GM23248 (cell line): Measurements from ENCODE around the gene MYO1D. TPM values are rescaled to one million over a fixed set of nuclear protein-coding genes. Genes with fewer than 3 reads are reported as not detected.
"Not testable (repeated sequence)": the region's sequence is repeated elsewhere in the genome, so short reads cannot be mapped to it uniquely, and the experiment has no call there.

Experiments used
- DNase-seq: peaks from one replicate; pipeline ENCODE4 v3.0.0-alpha.2; 2015
- H2AFZ ChIP-seq: fragments of 200-600 bp; sonication (generic); 2 replicates; pipeline ENCODE4 v1.6.1; 2016; ENCODE audit warnings: antibody characterized with exemption
- H3F3A ChIP-seq: fragments of 200-600 bp; sonication (generic); 2 replicates; pipeline ENCODE4 v1.6.1; 2016; ENCODE audit warnings: mild to moderate bottlenecking, antibody characterized with exemption, mixed run types; ENCODE audit not compliant: insufficient read depth
- H3K27ac ChIP-seq: fragments of 200-600 bp; sonication (generic); 2 replicates; pipeline ENCODE4 v1.5.1; 2016; ENCODE audit warnings: mild to moderate bottlenecking
- H3K27me3 ChIP-seq: fragments of 200-600 bp; sonication (generic); replicated peaks from 2 replicates; pipeline ENCODE4 v1.6.1; 2016; ENCODE audit warnings: mild to moderate bottlenecking; ENCODE audit not compliant: insufficient read depth
- H3K36me3 ChIP-seq: fragments of 200-600 bp; sonication (generic); 2 replicates; pipeline ENCODE4 v1.6.1; 2016; ENCODE audit warnings: low read depth, mild to moderate bottlenecking
- H3K4me1 ChIP-seq: fragments of 200-600 bp; sonication (generic); 2 replicates; pipeline ENCODE4 v1.6.1; 2016; ENCODE audit warnings: mild to moderate bottlenecking; ENCODE audit not compliant: insufficient read depth
- H3K4me2 ChIP-seq: fragments of 200-600 bp; sonication (generic); one replicate; pipeline ENCODE4 v1.6.1; 2016; ENCODE audit warnings: mild to moderate bottlenecking; ENCODE audit not compliant: unreplicated experiment
- H3K4me3 ChIP-seq: fragments of 200-600 bp; sonication (generic); 2 replicates; pipeline ENCODE4 v1.5.1; 2016; ENCODE audit warnings: mild to moderate bottlenecking
- H3K79me2 ChIP-seq: fragments of 200-600 bp; sonication (generic); 2 replicates; pipeline ENCODE4 v1.6.1; 2016; ENCODE audit warnings: mild to moderate bottlenecking; ENCODE audit not compliant: insufficient read depth
- H3K9ac ChIP-seq: fragments of 200-600 bp; sonication (generic); 2 replicates; pipeline ENCODE4 v1.6.1; 2016; ENCODE audit warnings: mild to moderate bottlenecking
- H3K9me2 ChIP-seq: fragments of 200-600 bp; sonication (generic); 2 replicates; pipeline ENCODE4 v1.6.1; 2016; ENCODE audit warnings: mixed run types, mild to moderate bottlenecking, moderate library complexity; ENCODE audit not compliant: insufficient read depth
- H3K9me3 ChIP-seq: fragments of 200-600 bp; sonication (generic); one replicate; pipeline ENCODE4 v1.6.1; 2017; ENCODE audit warnings: low read depth
- H4K20me1 ChIP-seq: fragments of 200-600 bp; sonication (generic); 2 replicates; pipeline ENCODE4 v1.6.0; 2016; ENCODE audit not compliant: insufficient read depth
- EZH2 ChIP-seq: fragments of 200-600 bp; sonication (generic); IDR thresholded peaks from 2 replicates; pipeline ENCODE4 v1.6.1; 2018; ENCODE audit warnings: antibody characterized with exemption, mild to moderate bottlenecking; ENCODE audit not compliant: insufficient read depth, poor library complexity, severe bottlenecking
- EZH2phosphoT487 ChIP-seq: fragments of 200-600 bp; sonication (generic); IDR thresholded peaks from 2 replicates; pipeline ENCODE4 v1.6.1; 2018; ENCODE audit warnings: antibody characterized with exemption, moderate library complexity, mild to moderate bottlenecking, low read depth; ENCODE audit not compliant: insufficient read depth
- WGBS, 2 experiments: methylation state at CpG; one replicate each; pipeline ENCODE4 v1.1.6; 2015 to 2017; ENCODE audit warnings: low lambda C conversion rate in 2 of 2, low coverage in 1 of 2; ENCODE audit errors: missing lambda C conversion rate in 2 of 2; 5-methylcytosine and 5-hydroxymethylcytosine counted together
- in situ Hi-C: fragments of 300-500 bp; cut with MboI; formaldehyde crosslinking; loops from 2 replicates; pipeline ENCODE4 v1.15.0; 2020
- polyA plus RNA-seq: library from polyadenylated mRNA; unstranded; fragments of >200 nt; fragmentation: Nextera tagmentation; extraction: Ambion mirVana; gene quantifications from 2 replicates; pipeline ENCODE4 v1.2.1, GENCODE V29; 2016
- total RNA-seq: library from RNA; depleted of rRNA; stranded (reverse); fragments of >200 nt; shearing (Covaris generic); gene quantifications from 2 replicates; pipeline ENCODE4 v1.2.3, GENCODE V29; 2014

MYO1D gene
- total and polyA plus RNA-seq, 2 experiments from 2014 or later = 54.1 to 99.5 TPM

- Histone ChIP-seq H3K4me1 (peaks cover 39% of the 10 kb centered on the region), H3K79me2 (no peaks in the 10 kb centered on the region), H3K9me2 (no peaks in the 10 kb centered on the region), H3K4me2 (peak overlapping the region; percentile 5), H2AFZ (no peak overlapping the region), H3K9me3 (no peaks in the 10 kb centered on the region), H3K4me3 (no peak overlapping the region), H3K27me3 (no peaks in the 10 kb centered on the region), H4K20me1 (no peaks in the 10 kb centered on the region), H3K9ac (no peak overlapping the region), H3F3A (peaks cover 39% of the 10 kb centered on the region), H3K27ac (peak overlapping the region; percentile 74), H3K36me3 (0 out of 2 replicates have a peak, but pooled peaks cover 4% of the 10 kb centered on the region)
- in situ Hi-C loops = loop anchor here (10.0 kb wide), 1 partner anchor 251 kb away; no protein-coding TSS in a partner anchor
- DNase-seq = peak; percentile 45
- TF ChIP-seq EZH2 = no peak
- TF ChIP-seq EZH2phosphoT487 = no peak
- 76 to 83% methylated on average over 2 of the region's 2 CpGs for WGBS, 2 experiments
Measured at GRCh38 chr17:32746280-32746679, 130.6 kb downstream of the MYO1D start.

- H3K4me3 ChIP-seq = no peak overlapping the region
- no peaks in the 10 kb centered on the region for H3K27me3 ChIP-seq
- H3F3A ChIP-seq = peaks cover 48% of the 10 kb centered on the region
- no peak overlapping the region for H2AFZ ChIP-seq
- no peak overlapping the region for H3K9ac ChIP-seq
- no peaks in the 10 kb centered on the region for H4K20me1 ChIP-seq
- TF ChIP-seq EZH2phosphoT487 (no peak), EZH2 (no peak)
- no peak for DNase-seq
- H3K9me3 ChIP-seq = no peaks in the 10 kb centered on the region
- H3K4me1 ChIP-seq = peaks cover 46% of the 10 kb centered on the region
- no peaks in the 10 kb centered on the region for H3K9me2 ChIP-seq
- H3K4me2 ChIP-seq = no peak overlapping the region
- no peaks in the 10 kb centered on the region for H3K79me2 ChIP-seq
- in situ Hi-C loops = loop anchor here (10.0 kb wide), 1 partner anchor 248 kb away; no protein-coding TSS in a partner anchor
- H3K36me3 ChIP-seq = peaks cover 10% of the 10 kb centered on the region; the same call in 1 of the 2 replicates
- peak overlapping the region; percentile 47; the same call in 1 of the 2 replicates for H3K27ac ChIP-seq
- WGBS, 2 experiments = 98% methylated on average over 4 of the region's 4 CpGs
Measured at GRCh38 chr17:32742681-32743538, 134.0 kb downstream of the MYO1D start.

- no peak overlapping the region for H2AFZ ChIP-seq
- no peaks in the 10 kb centered on the region for H3K9me2 ChIP-seq
- H4K20me1 ChIP-seq = no peaks in the 10 kb centered on the region
- no peak overlapping the region for H3K4me3 ChIP-seq
- H3K79me2 ChIP-seq = no peaks in the 10 kb centered on the region
- TF ChIP-seq EZH2 (no peak), EZH2phosphoT487 (no peak)
- peaks cover 38% of the 10 kb centered on the region for H3F3A ChIP-seq
- no peaks in the 10 kb centered on the region for H3K9me3 ChIP-seq
- peak overlapping the region; percentile 47 for H3K27ac ChIP-seq
- 11 to 23% methylated on average over 1 of the region's 1 CpG for WGBS, 2 experiments
- peaks cover 9% of the 10 kb centered on the region; the same call in 1 of the 2 replicates for H3K36me3 ChIP-seq
- H3K4me1 ChIP-seq = peaks cover 37% of the 10 kb centered on the region
- in situ Hi-C loops = loop anchor here (10.0 kb wide), 1 partner anchor 247 kb away; no protein-coding TSS in a partner anchor
- no peak overlapping the region for H3K4me2 ChIP-seq
- H3K27me3 ChIP-seq = no peaks in the 10 kb centered on the region
- peak; percentile 72 for DNase-seq
- H3K9ac ChIP-seq = no peak overlapping the region
Measured at GRCh38 chr17:32741381-32741780, 135.5 kb downstream of the MYO1D start.

GRCh38 chr17:32739722-32740121 lies 137.2 kb downstream of the MYO1D start:
- Histone ChIP-seq H3K4me1 (peaks cover 25% of the 10 kb centered on the region), H3K27ac (no peak overlapping the region), H3K4me3 (no peak overlapping the region), H3K9me3 (no peaks in the 10 kb centered on the region), H3K9me2 (no peaks in the 10 kb centered on the region), H2AFZ (no peak overlapping the region), H3K79me2 (no peaks in the 10 kb centered on the region), H4K20me1 (no peaks in the 10 kb centered on the region), H3F3A (peaks cover 26% of the 10 kb centered on the region; the same call in 1 of the 2 replicates), H3K4me2 (no peak overlapping the region), H3K9ac (no peak overlapping the region), H3K36me3 (peaks cover 20% of the 10 kb centered on the region), H3K27me3 (no peaks in the 10 kb centered on the region)
- in situ Hi-C loops = loop anchor here (10.0 kb wide), 1 partner anchor 245 kb away; no protein-coding TSS in a partner anchor
- WGBS, 2 experiments = 97 to 100% methylated on average over 2 of the region's 2 CpGs
- DNase-seq = no peak
- no peak for TF ChIP-seq EZH2phosphoT487

- DNase-seq, H3K9ac ChIP-seq, H3K79me2 ChIP-seq, H4K20me1 ChIP-seq, H3K27me3 ChIP-seq, in situ Hi-C loops, H3K27ac ChIP-seq, H3K9me2 ChIP-seq, H3K9me3 ChIP-seq, H3K4me2 ChIP-seq, H3K4me3 ChIP-seq, H2AFZ ChIP-seq: not testable (repeated sequence)
- WGBS, 2 experiments = 94 to 98% methylated on average over 4 of the region's 4 CpGs
- Histone ChIP-seq H3K4me1 (peaks cover 25% of the 10 kb centered on the region), H3K36me3 (peaks cover 25% of the 10 kb centered on the region), H3F3A (peaks cover 26% of the 10 kb centered on the region; the same call in 1 of the 2 replicates)
Measured at GRCh38 chr17:32739151-32739550, 137.8 kb downstream of the MYO1D start.
